OCI-LY7 (cell line): ENCODE data around the gene KCNQ1.

ENCODE experiments used
- EZH2phosphoT487 ChIP-seq: fragments of 200-600 bp; sonication (generic); IDR thresholded peaks from 2 replicates; pipeline ENCODE4 v1.6.1; 2018; ENCODE audit warnings: low read depth, borderline replicate concordance, mild to moderate bottlenecking, mixed run types, antibody characterized with exemption, low read length, moderate library complexity, mixed read lengths
- TF ChIP-seq, protein P1 (sequence below): fragments of 200-600 bp; sonication (generic); conservative IDR thresholded peaks from 2 replicates; pipeline ENCODE4 v1.5.1; 2014; ENCODE audit warnings: mild to moderate bottlenecking, antibody characterized with exemption, low read length, moderate library complexity, mixed read lengths

DNA sequence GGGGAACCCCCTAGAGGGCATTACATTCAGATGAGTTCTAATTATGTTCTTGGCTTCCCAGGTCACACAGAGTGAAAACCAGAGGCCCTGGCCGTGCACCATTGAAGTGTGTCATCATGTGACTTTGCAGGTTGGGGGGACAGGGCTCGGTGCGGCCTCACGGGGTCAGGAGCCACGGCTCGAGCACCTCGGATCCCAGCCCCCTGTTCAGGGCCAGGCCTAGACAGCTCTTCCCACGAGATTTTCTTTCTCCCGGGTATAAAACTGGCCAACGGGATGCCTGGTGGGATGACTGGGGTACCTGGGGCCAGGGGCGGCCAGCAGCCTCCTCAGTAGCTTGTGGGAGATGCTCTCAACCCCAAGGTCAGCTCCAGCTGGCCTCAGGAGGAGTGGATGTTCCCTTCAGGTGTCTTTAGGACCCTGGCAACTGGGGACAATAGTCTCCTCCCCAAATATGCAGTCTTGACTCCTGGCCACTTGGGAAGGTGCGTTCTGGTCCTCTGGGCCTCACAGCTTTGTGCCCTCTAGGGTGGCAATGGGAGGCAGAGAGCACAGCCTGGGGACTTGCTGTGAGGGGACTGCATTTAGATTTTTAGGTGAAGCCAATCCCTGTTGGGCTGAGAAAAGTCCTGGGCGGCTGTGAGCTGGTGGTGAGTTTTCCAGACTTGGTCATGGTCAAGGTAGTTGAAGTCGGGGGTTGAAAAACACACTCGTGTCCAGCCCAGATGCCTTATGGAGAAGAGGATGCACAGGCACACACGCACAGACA lies 95.6 kb downstream of the KCNQ1 start:
- no peak for TF ChIP-seq EZH2phosphoT487
- TF ChIP-seq, protein P1, sequence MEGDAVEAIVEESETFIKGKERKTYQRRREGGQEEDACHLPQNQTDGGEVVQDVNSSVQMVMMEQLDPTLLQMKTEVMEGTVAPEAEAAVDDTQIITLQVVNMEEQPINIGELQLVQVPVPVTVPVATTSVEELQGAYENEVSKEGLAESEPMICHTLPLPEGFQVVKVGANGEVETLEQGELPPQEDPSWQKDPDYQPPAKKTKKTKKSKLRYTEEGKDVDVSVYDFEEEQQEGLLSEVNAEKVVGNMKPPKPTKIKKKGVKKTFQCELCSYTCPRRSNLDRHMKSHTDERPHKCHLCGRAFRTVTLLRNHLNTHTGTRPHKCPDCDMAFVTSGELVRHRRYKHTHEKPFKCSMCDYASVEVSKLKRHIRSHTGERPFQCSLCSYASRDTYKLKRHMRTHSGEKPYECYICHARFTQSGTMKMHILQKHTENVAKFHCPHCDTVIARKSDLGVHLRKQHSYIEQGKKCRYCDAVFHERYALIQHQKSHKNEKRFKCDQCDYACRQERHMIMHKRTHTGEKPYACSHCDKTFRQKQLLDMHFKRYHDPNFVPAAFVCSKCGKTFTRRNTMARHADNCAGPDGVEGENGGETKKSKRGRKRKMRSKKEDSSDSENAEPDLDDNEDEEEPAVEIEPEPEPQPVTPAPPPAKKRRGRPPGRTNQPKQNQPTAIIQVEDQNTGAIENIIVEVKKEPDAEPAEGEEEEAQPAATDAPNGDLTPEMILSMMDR = no peak
